GM12874 (cell line): ENCODE results near the gene NINL.

Experiments
- TF ChIP-seq, protein P1 (sequence below): IDR thresholded peaks from 2 replicates; pipeline ENCODE4 v1.5.1; 2011; ENCODE audit warnings: low read depth, mild to moderate bottlenecking, control low read depth, low read length, moderate library complexity; ENCODE audit not compliant: insufficient read depth

NINL gene

DNA sequence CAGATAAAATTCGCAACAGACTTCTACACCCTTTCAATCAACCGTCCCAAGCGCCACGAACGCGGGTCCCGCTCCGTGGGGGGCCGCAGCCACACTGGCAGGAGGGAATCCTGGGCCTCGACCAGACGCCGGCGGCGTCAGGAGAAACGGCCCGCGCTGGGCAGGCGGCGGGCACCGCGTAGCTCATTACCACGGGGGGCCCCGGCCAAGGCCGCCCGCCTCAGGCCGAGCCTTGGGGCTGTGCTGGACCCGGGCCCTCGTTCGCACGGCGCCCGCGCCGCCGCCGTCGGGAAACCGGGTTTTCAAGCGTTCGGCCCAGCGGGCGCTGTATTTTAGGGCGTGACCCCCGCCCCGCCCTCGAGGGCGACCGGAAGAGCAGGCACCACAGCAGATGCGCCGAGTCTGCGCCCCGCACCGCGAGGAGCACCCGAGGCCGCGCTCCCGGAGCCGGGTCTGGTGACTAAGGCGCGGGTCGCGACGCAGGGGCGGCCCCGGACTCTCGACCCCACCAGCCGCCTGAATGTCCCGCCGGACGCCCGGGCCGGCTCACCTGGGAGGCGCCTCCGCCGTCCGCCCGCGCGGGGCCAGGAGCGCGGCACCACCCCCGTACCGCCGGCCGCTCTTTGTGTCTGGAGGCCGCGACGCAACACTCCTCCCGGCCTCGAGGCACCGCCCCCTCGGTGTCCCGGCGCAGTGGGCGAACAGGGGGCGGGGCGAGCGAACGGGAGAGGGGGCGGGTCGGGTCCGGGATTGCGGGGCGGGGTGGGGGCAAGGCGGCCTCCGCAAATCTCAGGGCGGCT lies at the start of gene NINL:
NINL (minus strand) TSS at position 627 of the 800 bp plus-strand sequence. CDS start 58,944 bp downstream, outside the sequence.
- TF ChIP-seq, protein P1, sequence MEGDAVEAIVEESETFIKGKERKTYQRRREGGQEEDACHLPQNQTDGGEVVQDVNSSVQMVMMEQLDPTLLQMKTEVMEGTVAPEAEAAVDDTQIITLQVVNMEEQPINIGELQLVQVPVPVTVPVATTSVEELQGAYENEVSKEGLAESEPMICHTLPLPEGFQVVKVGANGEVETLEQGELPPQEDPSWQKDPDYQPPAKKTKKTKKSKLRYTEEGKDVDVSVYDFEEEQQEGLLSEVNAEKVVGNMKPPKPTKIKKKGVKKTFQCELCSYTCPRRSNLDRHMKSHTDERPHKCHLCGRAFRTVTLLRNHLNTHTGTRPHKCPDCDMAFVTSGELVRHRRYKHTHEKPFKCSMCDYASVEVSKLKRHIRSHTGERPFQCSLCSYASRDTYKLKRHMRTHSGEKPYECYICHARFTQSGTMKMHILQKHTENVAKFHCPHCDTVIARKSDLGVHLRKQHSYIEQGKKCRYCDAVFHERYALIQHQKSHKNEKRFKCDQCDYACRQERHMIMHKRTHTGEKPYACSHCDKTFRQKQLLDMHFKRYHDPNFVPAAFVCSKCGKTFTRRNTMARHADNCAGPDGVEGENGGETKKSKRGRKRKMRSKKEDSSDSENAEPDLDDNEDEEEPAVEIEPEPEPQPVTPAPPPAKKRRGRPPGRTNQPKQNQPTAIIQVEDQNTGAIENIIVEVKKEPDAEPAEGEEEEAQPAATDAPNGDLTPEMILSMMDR, result no peak

DNA sequence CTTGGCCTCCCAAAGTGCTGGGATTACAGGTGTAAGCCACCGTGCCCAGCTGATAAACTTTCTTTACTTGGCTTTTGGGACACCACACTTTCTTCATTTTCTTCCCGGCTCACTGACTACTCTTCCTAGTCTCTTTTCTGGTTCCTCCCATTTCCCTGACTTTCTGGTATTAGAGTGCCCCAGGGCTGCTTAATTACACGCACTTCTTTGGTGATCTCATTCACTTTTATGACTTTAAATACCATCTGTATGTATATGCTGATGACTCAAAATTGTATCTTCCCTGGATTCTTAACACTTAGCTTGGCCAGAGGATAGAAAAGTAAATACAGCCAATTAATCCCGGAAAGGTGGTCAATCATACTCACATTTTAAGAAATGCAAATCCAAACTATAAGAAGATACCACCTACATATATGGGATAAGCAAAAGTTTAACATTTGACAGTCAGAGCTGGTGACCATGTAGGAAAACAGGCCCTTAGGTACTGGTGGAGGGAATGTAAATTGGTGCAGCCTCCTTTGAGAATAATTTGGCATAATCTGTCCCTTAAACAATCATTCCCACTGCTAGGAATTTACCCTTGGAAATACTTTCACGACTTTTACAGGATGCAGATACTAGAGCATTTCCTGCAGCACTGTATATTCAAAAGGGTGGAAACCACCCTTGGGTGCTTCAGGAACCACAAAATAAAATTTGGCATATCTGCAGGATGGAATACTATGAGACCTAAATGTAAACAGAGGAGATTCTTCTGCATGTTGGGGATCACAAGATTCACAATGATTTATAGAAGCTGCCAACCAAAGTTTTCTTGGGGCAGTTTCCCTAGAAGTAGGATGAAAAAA lies 47.8 kb upstream of the NINL start:
- TF ChIP-seq, protein P1, result no peak

DNA sequence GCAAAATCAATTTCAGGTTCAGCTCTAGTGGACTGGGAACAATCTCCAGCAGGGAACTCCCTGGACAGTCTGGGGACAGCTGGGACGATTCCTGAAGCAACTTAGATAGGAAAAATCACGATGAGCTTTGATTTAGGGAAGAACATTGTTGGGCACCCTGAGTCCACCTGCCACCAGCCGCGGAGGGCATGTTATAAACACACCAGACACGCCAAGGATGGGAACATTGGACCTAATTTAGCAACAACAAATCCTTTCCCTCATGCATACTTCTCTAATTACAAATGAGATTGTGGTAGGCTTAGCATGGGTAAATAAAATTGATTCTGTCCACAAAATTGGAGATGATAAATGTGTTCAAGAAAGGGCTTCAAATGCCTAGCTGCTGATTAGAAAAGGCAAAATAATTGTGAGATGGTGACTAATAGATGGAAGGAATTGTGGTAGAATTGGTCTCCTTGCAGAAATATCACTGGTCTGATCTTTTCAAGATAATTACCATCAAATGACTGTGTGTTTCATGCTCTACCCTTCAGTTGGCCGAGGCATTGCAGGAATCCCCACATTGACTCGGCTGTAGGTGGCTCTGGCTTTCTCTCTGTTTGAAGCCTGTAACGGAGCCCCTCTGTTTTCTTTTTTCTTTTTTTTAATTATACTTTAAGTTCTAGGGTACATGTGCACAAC lies 44.6 kb upstream of the NINL start:
- TF ChIP-seq, protein P1, result no peak

DNA sequence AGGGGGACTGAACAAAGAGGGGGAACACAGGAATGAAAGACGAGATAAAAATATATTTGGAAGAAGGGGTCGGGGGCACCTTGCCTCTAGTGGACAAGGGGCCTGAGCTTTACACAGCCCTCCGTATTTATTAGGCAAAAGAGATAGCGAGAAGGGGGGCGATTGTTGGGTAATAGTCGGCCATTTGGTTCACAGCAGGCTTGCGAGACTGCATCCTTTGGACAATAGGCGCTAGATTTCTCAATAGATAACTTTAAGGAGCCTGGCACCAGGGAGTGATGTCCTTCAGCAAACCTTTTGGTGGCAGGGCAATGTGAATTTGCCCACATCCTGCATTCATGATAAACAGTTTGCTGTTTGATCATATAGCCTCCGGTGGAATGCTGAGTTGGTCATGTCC lies 41.4 kb upstream of the NINL start:
- TF ChIP-seq, protein P1, result no peak

DNA sequence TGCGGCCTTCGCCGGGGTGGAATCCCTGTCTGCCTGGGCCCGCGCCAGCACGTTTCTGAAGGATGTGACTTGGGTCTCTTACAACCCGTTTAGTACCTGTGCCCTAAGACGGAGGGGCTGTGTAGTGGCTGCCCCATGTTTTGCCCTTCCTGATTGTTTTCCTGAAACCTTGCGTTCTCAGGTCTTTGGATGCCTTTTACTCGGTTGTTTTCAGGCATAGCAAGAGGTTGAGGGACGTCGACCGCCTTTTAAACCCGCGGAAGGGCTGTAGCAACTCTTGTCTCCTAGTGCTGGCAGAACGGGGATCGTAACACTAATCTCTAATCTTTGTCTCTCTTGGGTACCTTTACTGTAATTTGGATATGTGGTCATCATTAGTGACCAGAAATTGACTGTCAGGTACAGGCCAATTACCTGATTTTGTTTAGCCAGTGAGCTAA lies 39.2 kb upstream of the NINL start:
- TF ChIP-seq, protein P1, result no peak

DNA sequence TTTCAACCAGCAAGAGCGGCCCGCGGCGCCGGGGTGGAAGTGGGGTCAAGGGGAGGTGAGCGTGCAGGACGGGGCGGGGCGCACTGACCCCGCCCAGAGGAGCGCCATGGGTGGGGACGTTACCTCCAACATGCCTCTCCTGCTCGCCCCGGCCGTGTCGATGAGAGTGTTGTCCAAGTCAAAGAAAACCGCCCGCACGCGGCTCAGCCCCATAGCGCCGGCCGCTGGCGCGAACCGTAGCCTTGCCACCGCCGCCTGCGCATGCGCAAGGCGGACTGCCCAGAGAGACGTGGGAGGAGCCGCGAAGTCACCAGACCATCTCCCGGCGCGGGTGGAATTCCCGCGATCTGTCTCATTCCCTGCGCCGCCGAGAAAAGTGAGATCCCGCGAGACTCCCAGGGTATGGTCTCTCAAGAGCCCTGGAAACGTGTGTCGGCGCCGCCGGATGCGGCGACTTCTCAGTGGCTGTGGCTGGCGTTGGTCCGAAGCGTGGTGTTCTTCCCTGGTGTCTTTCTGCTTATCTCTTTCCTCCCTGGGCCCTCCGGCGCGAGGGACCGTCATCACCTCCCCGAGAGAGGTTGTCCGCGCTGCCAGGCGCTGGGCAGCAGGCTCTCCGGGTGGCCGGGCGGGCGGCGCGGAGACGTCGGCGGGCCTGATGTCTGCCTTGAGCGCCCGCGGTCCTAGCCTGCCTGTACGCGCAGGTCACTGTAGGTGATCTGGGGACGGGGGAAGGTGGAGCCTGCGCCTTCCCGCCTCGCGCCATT lies 38.6 kb upstream of the NINL start, which contains the start of gene NANP:
NANP (minus strand) TSS at position 279 of the 764 bp plus-strand sequence; CDS start at position 213, 66 bp downstream.
- TF ChIP-seq, protein P1, result peak; percentile 17; the same call in 1 of the 2 replicates
